Smooth muscle cell (in vitro differentiated cells): ENCODE data around the gene SYT7. TPM values are rescaled to one million over a fixed set of nuclear protein-coding genes. Genes with fewer than 3 reads are reported as not detected.

Experiments
- DNase-seq: peaks from one replicate; lab custom pipeline; 2025; ENCODE audit not compliant: unreplicated experiment; lab: John Stamatoyannopoulos, UW
- H2AFZ ChIP-seq: fragments of 200-600 bp; sonication (generic); 2 replicates; pipeline ENCODE4 v1.6.0; 2016; ENCODE audit warnings: antibody characterized with exemption, low read depth, mild to moderate bottlenecking
- H3F3A ChIP-seq: fragments of 200-600 bp; sonication (generic); 2 replicates; pipeline ENCODE4 v1.6.0; 2017; ENCODE audit warnings: antibody characterized with exemption, low read depth
- H3K27ac ChIP-seq: fragments of 200-600 bp; sonication (generic); 2 replicates; pipeline ENCODE4 v1.5.1; 2016; ENCODE audit warnings: low read depth, mild to moderate bottlenecking
- H3K27me3 ChIP-seq: fragments of 200-600 bp; sonication (generic); 2 replicates; pipeline ENCODE4 v1.6.1; 2016; ENCODE audit warnings: low read depth, mild to moderate bottlenecking
- H3K36me3 ChIP-seq: fragments of 200-600 bp; sonication (generic); 2 replicates; pipeline ENCODE4 v1.5.1; 2016; ENCODE audit warnings: low read depth
- H3K4me1 ChIP-seq: fragments of 200-600 bp; sonication (generic); 2 replicates; pipeline ENCODE4 v1.5.1; 2016; ENCODE audit warnings: low read depth
- H3K4me2 ChIP-seq: fragments of 200-600 bp; sonication (generic); 2 replicates; pipeline ENCODE4 v1.6.0; 2016; ENCODE audit warnings: mild to moderate bottlenecking
- H3K4me3 ChIP-seq: fragments of 200-600 bp; sonication (generic); 2 replicates; pipeline ENCODE4 v1.5.1; 2016; ENCODE audit warnings: mild to moderate bottlenecking
- H3K79me2 ChIP-seq: fragments of 200-600 bp; sonication (generic); 2 replicates; pipeline ENCODE4 v1.6.0; 2016; ENCODE audit warnings: low read depth, mild to moderate bottlenecking
- H3K9ac ChIP-seq: fragments of 200-600 bp; sonication (generic); 2 replicates; pipeline ENCODE4 v1.6.0; 2016; ENCODE audit warnings: low read depth
- H3K9me3 ChIP-seq: fragments of 200-600 bp; sonication (generic); replicated peaks from 2 replicates; pipeline ENCODE4 v1.5.1; 2016; ENCODE audit warnings: low read depth
- H4K20me1 ChIP-seq: fragments of 200-600 bp; sonication (generic); 2 replicates; pipeline ENCODE4 v1.6.0; 2016; ENCODE audit warnings: low read depth
- CTCF ChIP-seq: fragments of 200-600 bp; sonication (generic); IDR thresholded peaks from 2 replicates; pipeline ENCODE4 v1.5.1; 2017; ENCODE audit warnings: borderline replicate concordance, mild to moderate bottlenecking, antibody characterized with exemption; ENCODE audit not compliant: insufficient read depth, poor library complexity, severe bottlenecking
- WGBS: methylation state at CpG from one replicate; pipeline ENCODE4 v1.1.7; 2016; ENCODE audit warnings: low lambda C conversion rate; 5-methylcytosine and 5-hydroxymethylcytosine counted together
- polyA plus RNA-seq: library from polyadenylated mRNA; unstranded; fragments of >200 nt; fragmentation: Nextera tagmentation; extraction: Ambion mirVana; gene quantifications from 2 replicates; pipeline ENCODE4 v1.2.1, GENCODE V29; 2016
- total RNA-seq: library from RNA; depleted of rRNA; stranded (reverse); fragments of >200 nt; gene quantifications from 2 replicates; pipeline ENCODE4 v1.2.3, GENCODE V29; 2014

SYT7 gene
- total and polyA plus RNA-seq, 2 experiments from 2014 or later: 0.79 to 4.0 TPM

- TF ChIP-seq CTCF: no peak
These were observed 84.1 kb downstream of the SYT7 start for GRCh38 chr11:61496602-61497400.

GRCh38 chr11:61495801-61496601, 84.9 kb downstream of the SYT7 start:
- H3K27ac ChIP-seq: no peak overlapping the region
- H3K79me2 ChIP-seq: no peaks in the 10 kb centered on the region
- H3K4me3 ChIP-seq: no peak overlapping the region
- no peak overlapping the region for H2AFZ ChIP-seq
- no peak overlapping the region for H3K4me2 ChIP-seq
- no peaks in the 10 kb centered on the region for H4K20me1 ChIP-seq
- 89% methylated on average over 17 of the region's 26 CpGs for WGBS
- no peak overlapping the region for H3K9ac ChIP-seq
- no peaks in the 10 kb centered on the region for H3K36me3 ChIP-seq
- no peaks in the 10 kb centered on the region for H3K9me3 ChIP-seq
- H3K4me1 ChIP-seq: no peaks in the 10 kb centered on the region
- no peaks in the 10 kb centered on the region for H3F3A ChIP-seq
- no peak for TF ChIP-seq CTCF
- no peaks in the 10 kb centered on the region for H3K27me3 ChIP-seq
- no peak for DNase-seq

More at GRCh38 chr11:61496602-61497400, 84.1 kb downstream of the SYT7 start:
- Histone ChIP-seq H3K4me3 (no peak overlapping the region), H3K9me3 (no peaks in the 10 kb centered on the region), H3K79me2 (no peaks in the 10 kb centered on the region), H2AFZ (no peak overlapping the region), H3K4me2 (no peak overlapping the region), H4K20me1 (no peaks in the 10 kb centered on the region), H3F3A (no peaks in the 10 kb centered on the region), H3K27ac (no peak overlapping the region), H3K4me1 (no peaks in the 10 kb centered on the region), H3K36me3 (no peaks in the 10 kb centered on the region), H3K9ac (no peak overlapping the region), H3K27me3 (no peaks in the 10 kb centered on the region)
- DNase-seq: no peak
- 94% methylated on average over 15 of the region's 15 CpGs for WGBS

- H4K20me1 ChIP-seq: no peaks in the 10 kb centered on the region
- peaks cover under 1% of the 10 kb centered on the region for H3K4me1 ChIP-seq
- no peak overlapping the region for H3K4me2 ChIP-seq
- no peak overlapping the region for H3K9ac ChIP-seq
- H3K27me3 ChIP-seq: no peaks in the 10 kb centered on the region
- H3K27ac ChIP-seq: no peak overlapping the region
- no peaks in the 10 kb centered on the region for H3K36me3 ChIP-seq
- no peaks in the 10 kb centered on the region for H3F3A ChIP-seq
- no peaks in the 10 kb centered on the region for H3K79me2 ChIP-seq
- 91% methylated on average over 9 of the region's 9 CpGs for WGBS
- no peak for DNase-seq
- no peak overlapping the region for H2AFZ ChIP-seq
- no peak overlapping the region for H3K4me3 ChIP-seq
- H3K9me3 ChIP-seq: no peaks in the 10 kb centered on the region
- TF ChIP-seq CTCF: no peak
These were observed 86.4 kb downstream of the SYT7 start for GRCh38 chr11:61494381-61494961.
